HepG2 (cell line): ENCODE measurements around the gene OR10P1. TPM values are rescaled to one million over a fixed set of nuclear protein-coding genes. Genes with fewer than 3 reads are reported as not detected.

Experiments
- ATAC-seq: fragments of 200-7000 bp; cut with Tn5 transposase; 3 replicates; pipeline ENCODE4 v1.9.1; 2020; ENCODE audit warnings: mild to moderate bottlenecking, moderate library complexity
- BruUV-seq: library from RNA; stranded (reverse); fragments of 400-500 nt; replicated peaks from 2 replicates; lab custom pipeline; 2021; lab: Mats Ljungman, UMichigan
- CTCF ChIA-PET: fragments of 300-600 bp; formaldehyde crosslinking; extraction: SDS; loops from one replicate; lab custom pipeline; 2021; ENCODE audit warnings: low total read pairs, inconsistent platforms, low intra/inter-chr PET ratio; lab: Yijun Ruan, JAX
- POLR2A ChIA-PET: fragments of 350-600 bp; sonication (Branson Sonifier 250); formaldehyde crosslinking; loops from one replicate; lab custom pipeline; 2020; ENCODE audit warnings: antibody characterized with exemption, inconsistent platforms; lab: Yijun Ruan, JAX
- DNase-seq: peaks from one replicate; pipeline ENCODE4 v3.0.0-alpha.2; 2015; ENCODE audit warnings: low spot score
- FAIRE-seq: peaks from 3 replicates; lab custom pipeline; 2011; peaks lifted over from hg19 to GRCh38; lab: Jason Lieb, UNC
- H2AFZ ChIP-seq: one replicate; pipeline ENCODE4 v1.6.1; 2011; ENCODE audit warnings: low read length, inconsistent platforms
- H3K27ac ChIP-seq: fragments of 300-600 bp; 3 replicates; pipeline ENCODE4 v1.8.0; 2011; ENCODE audit warnings: mixed run types, mild to moderate bottlenecking, mixed read lengths, low read length, inconsistent platforms; ENCODE audit not compliant: insufficient read depth; ENCODE audit errors: extremely low read length
- H3K27me3 ChIP-seq, 2 experiments: fragments of 200-600 bp in 1 of 2; 2 replicates in 1 of 2; 3 replicates in 1 of 2; pipeline versions ENCODE4 v1.6.0 to v1.8.0; 2011; ENCODE audit warnings: low read length in 2 of 2, mild to moderate bottlenecking in 2 of 2, moderate library complexity in 2 of 2, inconsistent platforms in 1 of 2; ENCODE audit not compliant: insufficient read depth in 2 of 2, control insufficient read depth in 1 of 2
- H3K36me3 ChIP-seq, 2 experiments: fragments of 200-600 bp in 1 of 2; replicated peaks in 1 of 2; 2 replicates in 1 of 2; 3 replicates in 1 of 2; pipeline versions ENCODE4 v1.5.1 to v1.8.0; 2011; ENCODE audit warnings: low read length in 2 of 2, inconsistent platforms in 1 of 2; ENCODE audit not compliant: insufficient read depth in 2 of 2, control insufficient read depth in 1 of 2
- H3K4me1 ChIP-seq: 2 replicates; pipeline ENCODE4 v1.5.1; 2012; ENCODE audit warnings: low read length, inconsistent platforms; ENCODE audit not compliant: insufficient read depth
- H3K4me2 ChIP-seq: 2 replicates; pipeline ENCODE4 v1.6.0; 2011; ENCODE audit warnings: low read depth, low read length, inconsistent platforms
- H3K4me3 ChIP-seq, 3 experiments: fragments of 200-600 bp in 1 of 3; sonication (generic), shearing (Covaris generic) in 1 of 3; replicated peaks in 1 of 3; 2 replicates each; pipeline ENCODE4 v1.5.1; 2011 to 2016; ENCODE audit warnings: low read length in 3 of 3, inconsistent platforms in 2 of 3, low read depth in 2 of 3, mild to moderate bottlenecking in 2 of 3, control low read depth in 1 of 3, mixed read lengths in 1 of 3; ENCODE audit not compliant: insufficient read depth in 1 of 3
- H3K79me2 ChIP-seq: one replicate; pipeline ENCODE4 v1.6.1; 2011; ENCODE audit warnings: low read length, inconsistent platforms; ENCODE audit not compliant: insufficient read depth
- H3K9ac ChIP-seq: 2 replicates; pipeline ENCODE4 v1.6.0; 2011; ENCODE audit warnings: mild to moderate bottlenecking, low read depth, low read length, inconsistent platforms; ENCODE audit not compliant: insufficient read depth
- H3K9me3 ChIP-seq: 2 replicates; pipeline ENCODE4 v1.5.1; 2012; ENCODE audit warnings: mild to moderate bottlenecking, low read length
- H4K20me1 ChIP-seq: 2 replicates; pipeline ENCODE4 v1.6.0; 2011; ENCODE audit warnings: inconsistent platforms, mild to moderate bottlenecking, low read length, moderate library complexity; ENCODE audit not compliant: insufficient read depth
- DR1 ChIP-seq: sonication (generic); formaldehyde crosslinking; IDR thresholded peaks from 2 replicates; pipeline ENCODE4 v1.8.0; 2021; ENCODE audit warnings: mild to moderate bottlenecking, missing genetic modification reagents, inconsistent platforms
- ELF4 ChIP-seq: sonication (generic); formaldehyde crosslinking; IDR thresholded peaks from 2 replicates; pipeline ENCODE4 v1.5.0; 2020; ENCODE audit warnings: missing genetic modification reagents, mild to moderate bottlenecking, moderate library complexity, borderline replicate concordance
- EP300 ChIP-seq, 3 experiments: sonication (generic) in 1 of 3; formaldehyde crosslinking in 1 of 3; IDR thresholded peaks; 2 replicates each; pipeline versions ENCODE4 v1.5.1 to v1.6.1; 2011 to 2020; ENCODE audit warnings: low read depth in 2 of 3, low read length in 2 of 3, borderline replicate concordance in 1 of 3, improper control_type of control experiment in 1 of 3, mild to moderate bottlenecking in 1 of 3, missing genetic modification reagents in 1 of 3, moderate library complexity in 1 of 3
- GPBP1L1 ChIP-seq: sonication (generic); formaldehyde crosslinking; IDR thresholded peaks from 2 replicates; pipeline ENCODE4 v1.5.0; 2020; ENCODE audit warnings: mild to moderate bottlenecking, missing genetic modification reagents
- HNRNPL ChIP-seq: fragments of 200-400 bp; formaldehyde crosslinking; IDR thresholded peaks from 2 replicates; pipeline ENCODE4 v1.6.1; 2017; ENCODE audit warnings: mild to moderate bottlenecking, low read depth, low read length
- JARID2 ChIP-seq: sonication (generic); formaldehyde crosslinking; IDR thresholded peaks from 2 replicates; pipeline ENCODE4 v1.8.1; 2023; ENCODE audit warnings: missing genetic modification reagents, inconsistent platforms; ENCODE audit not compliant: insufficient replicate concordance
- MAZ ChIP-seq, 2 experiments: sonication (generic) in 1 of 2; formaldehyde crosslinking in 1 of 2; IDR thresholded peaks; 2 replicates each; pipeline versions ENCODE4 v1.5.0 to v1.6.1; 2012 to 2020; ENCODE audit warnings: low read depth in 2 of 2, mild to moderate bottlenecking in 2 of 2, borderline replicate concordance in 1 of 2, improper control_type of control experiment in 1 of 2, low read length in 1 of 2, missing genetic modification reagents in 1 of 2, moderate library complexity in 1 of 2
- MED13 ChIP-seq: sonication (generic); formaldehyde crosslinking; IDR thresholded peaks from 2 replicates; pipeline ENCODE4 v1.5.0; 2020; ENCODE audit warnings: missing genetic modification reagents
- SNRNP70 ChIP-seq: fragments of 200-400 bp; formaldehyde crosslinking; IDR thresholded peaks from 2 replicates; pipeline ENCODE4 v1.6.1; 2017; ENCODE audit warnings: mild to moderate bottlenecking, low read depth, low read length, moderate library complexity
- ZBTB49 ChIP-seq: sonication (generic); formaldehyde crosslinking; IDR thresholded peaks from 2 replicates; pipeline ENCODE4 v1.4.0; 2020; ENCODE audit warnings: missing genetic modification reagents, borderline replicate concordance
- ZKSCAN1 ChIP-seq: fragments of 150-350 bp; IDR thresholded peaks from 2 replicates; pipeline ENCODE4 v1.6.1; 2014; ENCODE audit warnings: low read length
- ZNF431 ChIP-seq: sonication (generic); formaldehyde crosslinking; IDR thresholded peaks from 2 replicates; pipeline ENCODE4 v1.9.0; 2022; ENCODE audit warnings: missing genetic modification reagents, low read depth, mild to moderate bottlenecking, borderline replicate concordance
- ZNF546 ChIP-seq: sonication (generic); formaldehyde crosslinking; conservative IDR thresholded peaks from 2 replicates; pipeline ENCODE4 v1.8.1; 2023; ENCODE audit warnings: mild to moderate bottlenecking, missing genetic modification reagents
- ZNF720 ChIP-seq: sonication (generic); formaldehyde crosslinking; IDR thresholded peaks from 2 replicates; pipeline ENCODE4 v1.4.0; 2020; ENCODE audit warnings: missing genetic modification reagents
- WGBS: methylation state at CpG from one replicate; pipeline ENCODE4 v1.1.6; 2017; ENCODE audit warnings: low lambda C conversion rate; 5-methylcytosine and 5-hydroxymethylcytosine counted together
- in situ Hi-C: cut with HindIII; loops from 2 replicates; pipeline ENCODE4 v1.10.0; 2017; ENCODE audit warnings: low pct_unique_long_range_greater_than_20kb; ENCODE audit not compliant: extremely low pct_ligation_motif_present
- intact Hi-C: fragments of 100-400 bp; cut with micrococcal nuclease; formaldehyde crosslinking; loops from one replicate; pipeline ENCODE4 v1.10.0; 2022; ENCODE audit not compliant: unreplicated experiment
- polyA plus RNA-seq, 8 experiments: library from polyadenylated mRNA; depleted of rRNA in 3 of 8; stranded (reverse) in 7 of 8; unstranded in 1 of 8; fragments of >200 nt; fragmentation: Illumina TruSeq in 4 of 8; extraction: Trizol in 4 of 8; gene quantifications; 2 replicates each; pipeline versions ENCODE4 v1.2.1 to v1.2.3, GENCODE V29; 2011 to 2016; ENCODE audit warnings: low read depth in 4 of 8, missing spikeins in 1 of 8, mixed read lengths in 1 of 8; ENCODE audit not compliant: insufficient read depth in 1 of 8
- total RNA-seq, 5 experiments: library from RNA; depleted of rRNA; stranded (reverse); fragments of >200 nt; fragmentation: Illumina TruSeq; extraction: Trizol; gene quantifications; 2 replicates each; pipeline ENCODE4 v1.2.3, GENCODE V29; 2016; ENCODE audit warnings: low read depth in 1 of 5

Gene OR10P1
- total and polyA plus RNA-seq, 2 of the 13 experiments (the other 11 are each of a cell fraction or from before 2014, with no cell fraction given), result not detected

GRCh38 chr12:55658212-55658611 is 21.5 kb downstream of the OR10P1 start:
- H3K27me3 ChIP-seq, result no peaks in the 10 kb centered on the region
- intact Hi-C loops, result no loop called here
- H3K27ac ChIP-seq, result no peak overlapping the region
- peaks cover 10% of the 10 kb centered on the region for H3K4me1 ChIP-seq
- no TSS peak for BruUV-seq
- CTCF ChIA-PET, result no interaction called here
- no peaks in the 10 kb centered on the region for H3K79me2 ChIP-seq
- H3K9ac ChIP-seq, result no peak overlapping the region
- TF ChIP-seq HNRNPL (no peak), EP300 (IDR thresholded peaks at IDR 0.05; ENCODE audit: low read depth in 2 of 2, low read length in 2 of 2) (no peak), EP300 (CRISPR knock-in tag; IDR thresholded peaks at IDR 0.05; ENCODE audit: borderline replicate concordance) (no peak), SNRNP70 (no peak), ZNF720 (CRISPR knock-in tag) (no peak), DR1 (CRISPR knock-in tag) (no peak), ZBTB49 (CRISPR knock-in tag) (no peak), ZNF431 (CRISPR knock-in tag) (no peak), MAZ (IDR thresholded peaks at IDR 0.05; ENCODE audit: borderline replicate concordance, low read depth, low read length) (no peak), MAZ (CRISPR knock-in tag; IDR thresholded peaks at IDR 0.05; ENCODE audit: low read depth) (no peak), ZNF546 (CRISPR knock-in tag) (no peak), ELF4 (CRISPR knock-in tag) (no peak), MED13 (no peak), ZKSCAN1 (no peak), JARID2 (CRISPR knock-in tag) (no peak), GPBP1L1 (no peak)
- TF ChIP-seq, all 625 proteins: peak for 0
- H2AFZ ChIP-seq, result no peak overlapping the region
- 5% methylated on average over 6 of the region's 6 CpGs for WGBS
- no peak overlapping the region for H3K4me2 ChIP-seq
- DNase-seq (no peak), FAIRE-seq (no peak), ATAC-seq (no peak)
- POLR2A ChIA-PET, result no interaction called here
- H3K36me3 ChIP-seq, result no peaks in the 10 kb centered on the region
- in situ Hi-C loops, result no loop called here
- H4K20me1 ChIP-seq, result no peaks in the 10 kb centered on the region
- no peak overlapping the region for H3K4me3 ChIP-seq
- H3K9me3 ChIP-seq, result no peaks in the 10 kb centered on the region
